Measurements from ENCODE around the gene WTAP.
"Not testable (repeated sequence)": the region's sequence is repeated elsewhere in the genome, so short reads cannot be mapped to it uniquely, and the experiment has no call there.

The WTAP gene

DNA sequence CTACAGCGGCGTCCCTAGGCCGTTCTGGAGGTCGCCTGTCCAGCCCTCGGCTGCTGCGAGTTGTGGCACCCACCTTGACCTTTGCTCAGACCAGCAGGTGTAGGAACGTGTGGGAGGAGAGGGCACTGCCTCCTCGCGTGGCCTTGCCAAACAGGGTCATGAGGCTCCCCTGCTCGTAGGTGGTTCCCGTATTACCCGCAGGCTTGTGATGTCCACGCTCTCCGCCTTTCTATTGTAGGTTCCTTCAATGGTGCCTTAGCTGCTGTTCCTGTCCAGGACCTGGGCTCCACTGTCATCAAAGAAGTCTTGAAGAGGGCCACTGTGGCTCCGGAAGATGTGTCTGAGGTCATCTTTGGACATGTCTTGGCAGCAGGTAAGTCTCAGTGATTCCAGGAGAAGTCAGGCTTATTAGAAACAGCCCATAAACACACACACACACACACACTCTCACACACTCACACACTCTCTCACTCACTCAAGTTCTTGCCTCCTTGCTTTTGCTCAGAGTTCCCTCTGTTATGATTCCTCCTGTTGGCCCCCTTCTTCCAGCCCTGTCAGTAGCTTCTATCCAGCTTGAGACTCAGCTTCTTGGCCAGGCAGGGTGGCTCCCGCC is 35.5 kb downstream of the WTAP start:
- DNase-seq (ENCODE audit: low read depth): no peak

- DNase-seq (ENCODE audit: low read depth): no peak
These were observed 39.6 kb downstream of the WTAP start for GRCh38 chr6:159766906-159767305.

GRCh38 chr6:159769470-159769869 is 42.2 kb downstream of the WTAP start:
- no peak for DNase-seq (ENCODE audit: low read depth)

DNA sequence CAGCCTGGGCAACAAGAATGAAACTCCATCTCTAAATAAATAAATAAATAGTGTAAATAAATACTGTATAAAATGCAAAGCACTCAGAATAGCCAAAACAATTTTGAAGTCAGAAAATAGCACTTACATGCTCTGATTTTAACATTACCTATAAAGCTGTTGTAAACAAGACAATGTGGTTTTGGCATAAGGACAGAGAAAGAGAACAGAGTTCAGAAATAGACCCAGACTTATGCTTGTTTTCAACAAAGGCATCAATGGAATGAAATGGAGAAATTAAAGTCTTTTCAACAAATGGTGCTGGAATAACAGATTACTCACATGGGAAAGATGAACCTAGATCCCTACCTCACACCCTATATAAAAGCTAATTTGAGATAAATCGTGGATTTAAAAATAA is 44.9 kb downstream of the WTAP start:
- DNase-seq (ENCODE audit: low read depth): no peak

- no peak for DNase-seq (ENCODE audit: low read depth)
These were observed 50.1 kb downstream of the WTAP start for GRCh38 chr6:159777240-159777904.

GRCh38 chr6:159778131-159778530 is 50.8 kb downstream of the WTAP start:
- DNase-seq (ENCODE audit: low read depth): no peak

DNA sequence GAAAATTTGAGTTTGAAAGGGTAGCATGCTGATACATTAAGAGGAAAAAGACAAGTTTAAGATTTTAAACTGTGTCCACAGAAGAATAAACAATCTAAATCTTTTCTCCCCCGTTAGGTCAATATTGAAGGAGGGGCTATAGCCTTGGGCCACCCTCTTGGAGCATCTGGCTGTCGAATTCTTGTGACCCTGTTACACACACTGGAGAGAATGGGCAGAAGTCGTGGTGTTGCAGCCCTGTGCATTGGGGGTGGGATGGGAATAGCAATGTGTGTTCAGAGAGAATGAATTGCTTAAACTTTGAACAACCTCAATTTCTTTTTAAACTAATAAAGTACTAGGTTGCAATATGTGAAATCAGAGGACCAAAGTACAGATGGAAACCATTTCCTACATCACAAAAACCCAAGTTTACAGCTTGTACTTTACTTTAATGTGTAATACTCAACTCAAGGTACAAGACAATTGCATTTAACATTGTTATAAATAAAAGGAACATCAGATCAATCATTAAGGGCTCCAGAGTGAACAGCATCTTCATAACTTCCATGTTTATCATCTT is 51.3 kb downstream of the WTAP start:
- no peak for DNase-seq (ENCODE audit: low read depth)

DNA sequence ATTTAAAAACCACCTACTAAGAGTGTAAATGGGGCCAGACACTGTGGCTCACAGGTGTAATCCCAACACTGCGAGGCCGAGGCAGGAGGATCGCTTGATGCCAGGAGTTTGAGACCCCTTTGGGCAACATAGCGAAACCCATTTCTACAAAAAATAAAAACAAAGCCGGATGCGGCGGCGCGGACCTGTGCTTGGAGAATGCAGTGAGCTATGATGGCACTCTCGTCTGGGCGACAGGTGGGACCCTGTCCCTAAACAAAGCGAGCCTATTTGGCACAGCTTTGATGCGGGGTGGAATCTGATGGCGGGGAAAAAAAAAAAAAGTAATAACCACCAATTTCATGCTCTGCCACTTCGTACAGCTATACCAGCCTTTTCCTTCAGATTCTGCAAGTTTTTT is 61.0 kb downstream of the WTAP start:
- no peak for DNase-seq (ENCODE audit: low read depth)

GRCh38 chr6:159788753-159789376 is 61.6 kb downstream of the WTAP start:
- peak; percentile 11 for DNase-seq (ENCODE audit: low read depth)

DNA sequence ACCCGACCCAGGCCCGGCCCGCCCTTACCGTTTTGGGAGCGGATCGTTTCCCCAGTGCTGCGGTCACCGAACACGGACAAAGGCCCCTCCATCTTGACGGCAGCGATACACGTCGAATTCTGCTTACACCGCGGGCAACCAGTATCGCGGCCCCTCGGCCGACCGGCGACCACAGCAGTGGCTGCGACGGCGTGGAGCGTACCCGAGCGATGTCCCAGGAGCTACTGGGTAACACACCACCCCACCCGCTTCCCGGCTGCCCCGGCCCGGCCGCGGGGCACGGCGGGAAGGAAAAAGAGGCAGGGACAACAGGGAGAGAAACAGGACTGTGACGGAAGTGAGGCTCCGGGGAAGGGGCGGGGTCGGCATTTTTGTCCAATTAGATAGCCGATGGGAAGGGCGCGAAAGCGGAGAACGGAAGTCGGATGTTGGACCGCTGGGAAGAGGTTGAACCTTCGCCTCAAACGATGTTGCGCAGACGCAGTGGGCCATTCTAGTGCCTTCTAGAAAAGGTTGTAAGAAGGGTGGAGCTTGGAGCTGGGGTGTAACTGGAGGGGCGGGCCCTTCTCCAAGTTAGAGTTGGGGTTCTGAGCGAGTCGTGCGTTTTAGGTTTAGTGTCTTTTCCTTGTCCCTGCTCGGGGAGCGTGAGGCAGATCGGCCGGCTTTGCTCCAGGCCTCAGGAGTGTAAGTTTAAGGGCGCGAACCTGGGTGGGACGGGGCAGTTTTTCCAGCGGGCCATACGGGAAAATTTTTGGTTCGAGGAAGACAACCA is 62.3 kb downstream of the WTAP start, which contains the start of gene TCP1:
Gene TCP1 (minus strand): TSS at position 226 of the 772 bp plus-strand sequence. CDS start 134 bp downstream, at position 92.
- peak; percentile 98 for DNase-seq (ENCODE audit: low read depth)

- DNase-seq (ENCODE audit: low read depth): peak; percentile 76
These were observed 63.0 kb downstream of the WTAP start, which contains the start of gene MRPL18 for GRCh38 chr6:159790149-159790955. MRPL18 (plus strand) TSS chr6:159790467; CDS start chr6:159790588, 121 bp downstream.

GRCh38 chr6:159790956-159791598 is 63.8 kb downstream of the WTAP start:
- DNase-seq (ENCODE audit: low read depth): no peak

DNA sequence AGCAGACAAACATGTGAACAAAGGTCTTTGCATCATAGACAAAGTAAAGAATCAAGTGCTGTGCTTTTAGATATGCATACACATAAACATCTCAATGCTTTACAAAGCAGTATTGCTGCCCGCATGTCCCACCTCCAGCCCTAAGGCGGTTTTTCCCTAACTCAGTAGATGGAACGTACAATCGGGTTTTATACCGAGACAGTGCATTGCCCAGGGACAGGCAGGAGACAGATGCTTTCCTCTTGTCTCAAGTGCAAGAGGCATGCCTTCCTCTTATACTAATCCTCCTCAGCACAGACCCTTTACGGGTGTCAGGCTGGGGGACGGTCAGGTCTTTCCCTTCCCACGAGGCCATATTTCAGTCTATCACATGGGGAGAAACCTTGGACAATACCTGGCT is 67.7 kb downstream of the WTAP start:
- DNase-seq (ENCODE audit: low read depth): not testable (repeated sequence)

DNA sequence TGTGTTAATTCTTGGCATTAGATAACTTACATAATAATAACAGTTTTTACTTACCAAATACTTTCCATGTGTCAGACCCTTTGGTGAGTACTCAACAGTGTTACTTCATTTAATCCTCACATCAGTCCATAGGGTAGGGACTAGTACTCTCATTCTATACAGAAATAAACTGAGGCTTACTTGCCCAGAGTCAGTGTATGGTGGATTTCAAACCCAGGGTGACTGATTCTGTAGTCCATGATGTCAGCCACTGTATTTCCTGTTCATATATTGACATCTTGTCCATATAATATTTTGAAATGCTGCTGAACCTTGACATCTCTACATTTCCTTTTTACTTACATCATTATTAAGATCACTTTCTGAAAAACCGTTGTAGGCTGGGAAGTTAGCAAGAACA is 70.2 kb downstream of the WTAP start:
- no peak for DNase-seq (ENCODE audit: low read depth)

DNA sequence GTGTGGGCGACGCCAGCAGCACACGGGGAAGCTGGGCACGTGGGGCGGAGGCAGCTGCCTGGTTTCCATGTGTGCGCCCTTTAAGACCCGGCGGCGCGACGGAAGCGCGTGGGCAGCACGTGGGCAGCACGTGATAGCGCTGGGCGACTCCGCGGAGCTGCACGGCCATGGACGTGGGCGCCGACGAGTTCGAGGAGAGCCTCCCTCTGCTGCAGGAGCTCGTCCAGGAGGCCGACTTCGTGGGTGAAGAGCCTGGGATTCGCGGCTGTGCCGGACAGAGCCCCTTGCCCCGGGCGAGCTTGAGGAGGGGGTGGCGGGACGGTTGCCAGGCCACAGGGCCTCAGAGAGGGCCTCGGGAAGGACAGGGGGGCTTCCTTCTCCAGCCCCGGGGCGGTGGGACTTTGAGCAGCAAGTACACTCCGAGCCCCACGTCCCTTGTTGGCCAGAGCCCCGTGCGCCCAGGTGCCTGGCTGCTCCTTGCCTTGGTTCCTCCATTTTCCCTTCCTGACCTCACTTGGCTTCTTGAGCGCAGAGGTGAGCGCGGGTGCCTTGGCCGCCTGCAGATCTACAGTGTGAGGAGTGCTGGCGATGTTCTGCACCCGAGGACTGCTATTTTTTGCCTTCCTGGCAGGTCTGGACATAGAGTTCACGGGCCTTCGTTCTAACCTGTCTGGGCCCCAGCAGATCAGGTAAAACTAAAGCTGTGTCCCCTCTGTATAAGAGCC is 73.0 kb downstream of the WTAP start, which contains the start of gene PNLDC1:
Gene PNLDC1 (plus strand): TSS at position 136 of the 725 bp plus-strand sequence. CDS start 32 bp downstream, at position 168.
- DNase-seq (ENCODE audit: low read depth): no peak

DNA sequence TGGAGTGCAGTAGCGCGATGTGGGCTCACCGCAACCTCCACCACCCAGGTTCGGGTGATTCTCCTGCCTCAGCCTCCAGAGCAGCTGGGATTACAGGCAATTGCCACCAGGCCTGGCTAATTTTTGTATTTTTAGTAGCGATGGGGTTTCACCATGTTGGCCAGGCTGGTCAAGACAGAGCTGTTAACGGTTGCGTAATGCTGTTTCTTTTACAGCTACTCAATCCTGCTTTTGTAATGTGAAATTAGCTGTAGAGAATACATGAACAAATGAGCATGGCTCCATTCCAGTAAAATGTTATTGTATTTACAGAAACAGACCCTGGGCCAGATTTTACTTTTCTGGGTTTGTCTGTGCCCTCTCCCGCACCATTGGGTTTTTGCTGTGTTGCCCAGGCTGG is 74.6 kb downstream of the WTAP start:
- DNase-seq (ENCODE audit: low read depth): no peak

- DNase-seq (ENCODE audit: low read depth): no peak
These were observed 77.2 kb downstream of the WTAP start for GRCh38 chr6:159804504-159804903.

- no peak for DNase-seq (ENCODE audit: low read depth)
These were observed 78.2 kb downstream of the WTAP start for GRCh38 chr6:159805440-159806020.
